Testis (tissue), 3 donors: ENCODE data around the gene RNASEH1. TPM values are rescaled to one million over a fixed set of nuclear protein-coding genes. Genes with fewer than 3 reads are reported as not detected.

Experiments
- DNase-seq: peaks from one replicate; pipeline ENCODE4 v3.0.0-alpha.2; 2019
- H3K27ac ChIP-seq, 2 donors: fragments of 200-600 bp; sonication (generic); one replicate each; pipeline ENCODE4 v1.5.1; 2019
- H3K27me3 ChIP-seq: fragments of 200-600 bp; sonication (generic); one replicate; pipeline ENCODE4 v1.5.1; 2019
- H3K36me3 ChIP-seq: fragments of 200-600 bp; sonication (generic); one replicate; pipeline ENCODE4 v1.5.1; 2017; ENCODE audit warnings: low read depth; ENCODE audit errors: missing control alignments
- H3K4me1 ChIP-seq: fragments of 200-600 bp; sonication (generic); one replicate; pipeline ENCODE4 v1.5.1; 2019
- H3K4me3 ChIP-seq, 2 donors: fragments of 200-600 bp; sonication (generic); one replicate each; pipeline ENCODE4 v1.5.1; 2017 to 2019
- H3K9me3 ChIP-seq: fragments of 200-600 bp; sonication (generic); one replicate; pipeline ENCODE4 v1.5.1; 2017
- CTCF ChIP-seq, 3 experiments: fragments of 450-650 bp in 2 of 3; fragments of 200-600 bp in 1 of 3; sonication (generic) in 1 of 3; IDR thresholded peaks; one replicate each; pipeline ENCODE4 v1.5.1; 2016 to 2019; ENCODE audit warnings: antibody characterized with exemption in 3 of 3, mild to moderate bottlenecking in 2 of 3, moderate library complexity in 1 of 3
- POLR2A ChIP-seq: fragments of 450-650 bp; IDR thresholded peaks from one replicate; pipeline ENCODE4 v1.6.1; 2017; ENCODE audit warnings: antibody characterized with exemption, mild to moderate bottlenecking, moderate library complexity
- WGBS, 2 donors: methylation state at CpG; one replicate each; pipeline ENCODE4 v1.1.5; 2018; 5-methylcytosine and 5-hydroxymethylcytosine counted together
- intact Hi-C: fragments of 100-400 bp; cut with DNase I; formaldehyde crosslinking; loops from one replicate; pipeline ENCODE4 v1.15.1; 2023; ENCODE audit warnings: low total_unique reads
- polyA plus RNA-seq: library from polyadenylated mRNA; stranded (reverse); fragments of 350-450 nt; fragmentation: Illumina TruSeq; extraction: RNeasy Lipid Tissue Mini Kit (QIAGEN cat#74804); gene quantifications from one replicate; pipeline ENCODE4 v1.2.3, GENCODE V29; 2014; ENCODE audit warnings: low read depth, low replicate concordance; ENCODE audit not compliant: insufficient read depth
- total RNA-seq, 2 donors: library from RNA; depleted of rRNA; stranded (reverse); fragments of >200 nt; gene quantifications; one replicate each; pipeline ENCODE4 v1.2.3, GENCODE V29; 2016

Gene RNASEH1
- total and polyA plus RNA-seq, 3 donors from 2014 or later: 19.5 to 24.6 (median 23.5) TPM

- TF ChIP-seq POLR2A (no peak), CTCF (IDR thresholded peaks at IDR 0.05) (no peak)
- Histone ChIP-seq H3K36me3 (no peaks in the 10 kb centered on the region), H3K9me3 (no peaks in the 10 kb centered on the region), H3K4me1 (no peaks in the 10 kb centered on the region), H3K27ac (no peak overlapping the region), H3K27me3 (no peaks in the 10 kb centered on the region), H3K4me3 (no peak overlapping the region)
- no peak for DNase-seq
- 75 to 84% methylated on average over 16 to 22 of the region's 22 CpGs for WGBS, 2 donors
- intact Hi-C loops: no loop called here
These were observed 43.6 kb upstream of the RNASEH1 start for GRCh38 chr2:3601561-3602271.

DNA sequence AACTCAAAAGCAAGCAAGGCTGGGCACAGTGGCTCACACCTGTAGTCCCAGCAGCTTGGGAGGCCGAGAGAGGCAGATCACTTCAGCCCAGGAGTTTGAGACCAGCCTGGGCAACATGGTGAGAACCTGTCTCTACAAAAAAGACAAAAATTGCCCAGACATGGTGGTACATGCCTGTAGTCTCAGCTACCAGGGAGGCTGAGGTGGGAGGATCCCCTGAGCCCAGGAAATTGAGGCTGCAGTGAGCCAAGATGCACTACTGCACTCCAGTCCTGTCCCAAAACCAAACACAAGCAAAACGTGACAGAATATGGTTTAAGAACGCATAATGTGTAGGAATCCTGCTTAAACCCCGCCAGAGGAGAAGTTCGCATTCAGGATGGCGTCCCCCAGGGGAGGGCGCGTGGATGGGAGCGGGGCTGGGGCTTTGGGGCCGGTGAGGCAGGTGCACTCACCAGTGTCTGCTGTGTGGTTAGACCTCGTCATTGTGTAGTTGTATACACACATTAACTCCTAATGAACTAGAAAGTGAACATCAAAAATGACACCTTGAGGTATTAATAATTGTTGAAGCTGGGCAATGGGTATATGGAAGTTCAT is 42.2 kb upstream of the RNASEH1 start:
- Histone ChIP-seq H3K27me3 (no peaks in the 10 kb centered on the region), H3K27ac (no peak overlapping the region), H3K36me3 (no peaks in the 10 kb centered on the region), H3K4me1 (no peaks in the 10 kb centered on the region), H3K4me3 (no peak overlapping the region), H3K9me3 (no peaks in the 10 kb centered on the region)
- TF ChIP-seq CTCF (IDR thresholded peaks at IDR 0.05): no peak
- TF ChIP-seq POLR2A: no peak
- no peak for DNase-seq
- intact Hi-C loops: no loop called here
- WGBS, 2 donors: 87 to 91% methylated on average over 11 of the region's 11 CpGs

DNA sequence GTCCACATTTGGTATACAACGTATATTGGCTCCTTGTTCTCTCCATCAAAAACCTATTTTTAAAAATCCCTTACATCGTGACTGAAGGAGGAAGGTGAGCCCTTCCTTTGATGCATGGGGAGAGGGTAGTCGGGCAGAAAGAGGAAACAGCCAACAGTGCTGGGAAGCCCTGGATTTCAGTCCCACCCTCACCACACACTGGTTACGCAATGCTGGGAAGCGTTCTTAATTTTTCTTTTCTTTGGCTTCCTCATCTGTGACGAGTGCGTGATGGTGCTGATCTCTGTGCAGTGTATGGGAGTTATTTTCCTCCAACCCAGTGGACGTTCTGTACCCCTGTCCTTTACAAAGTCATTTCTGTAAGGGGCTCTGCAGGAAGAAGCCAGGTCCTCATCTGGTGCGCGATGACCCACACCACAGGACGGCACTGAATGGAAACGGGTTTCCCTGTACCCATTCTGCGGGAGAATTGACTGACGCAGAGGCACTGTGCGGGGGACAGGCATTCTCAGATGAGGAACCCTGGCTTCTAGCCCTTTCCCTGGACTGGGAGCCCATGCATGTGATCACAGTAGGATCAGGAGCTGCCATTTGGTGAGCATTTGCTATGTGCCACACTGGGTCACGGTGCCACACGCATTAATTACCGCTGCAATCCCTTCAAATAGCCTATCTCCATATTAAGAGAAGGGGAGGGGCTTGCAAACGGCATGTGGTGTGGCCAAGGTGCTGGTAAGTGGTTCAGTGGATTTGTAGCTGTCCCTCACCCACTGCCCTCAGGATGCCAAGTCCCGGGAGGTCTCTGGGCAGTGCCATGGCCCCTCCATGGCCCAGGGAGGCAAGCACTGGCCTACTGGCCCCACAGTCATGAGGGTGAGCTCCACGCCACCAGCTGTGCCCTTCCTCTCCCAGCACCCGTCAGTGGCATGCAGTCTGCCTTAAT is 41.0 kb upstream of the RNASEH1 start:
- Histone ChIP-seq H3K4me1 (peaks cover 3% of the 10 kb centered on the region), H3K9me3 (no peaks in the 10 kb centered on the region), H3K36me3 (no peaks in the 10 kb centered on the region), H3K4me3 (no peak overlapping the region), H3K27me3 (no peaks in the 10 kb centered on the region), H3K27ac (no peak overlapping the region)
- intact Hi-C loops: no loop called here
- no peak for DNase-seq
- no peak for TF ChIP-seq POLR2A
- TF ChIP-seq CTCF (IDR thresholded peaks at IDR 0.05): no peak
- 88 to 92% methylated on average over 21 to 22 of the region's 22 CpGs for WGBS, 2 donors

GRCh38 chr2:3598197-3598910 is 40.2 kb upstream of the RNASEH1 start:
- Histone ChIP-seq H3K27me3 (no peaks in the 10 kb centered on the region), H3K4me1 (peaks cover 3% of the 10 kb centered on the region), H3K36me3 (no peaks in the 10 kb centered on the region), H3K27ac (no peak overlapping the region), H3K9me3 (no peaks in the 10 kb centered on the region), H3K4me3 (no peak overlapping the region)
- WGBS, 2 donors: 84 to 90% methylated on average over 22 of the region's 22 CpGs
- DNase-seq: no peak
- intact Hi-C loops: no loop called here
- TF ChIP-seq POLR2A (no peak), CTCF (IDR thresholded peaks at IDR 0.05) (no peak)
